IMR-90 (cell line): ENCODE data around the gene NEURL1. TPM values are rescaled to one million over a fixed set of nuclear protein-coding genes. Genes with fewer than 3 reads are reported as not detected.

ENCODE experiments used
- ATAC-seq: fragments of 200-7000 bp; cut with Tn5 transposase; 2 replicates; pipeline ENCODE4 v1.9.1; 2020; ENCODE audit warnings: low read depth, mild to moderate bottlenecking, moderate library complexity
- BruUV-seq: library from RNA; stranded (reverse); fragments of 400-500 nt; replicated peaks from 2 replicates; lab custom pipeline; 2021; lab: Mats Ljungman, UMichigan
- CTCF ChIA-PET: fragments of 300-600 bp; formaldehyde crosslinking; extraction: SDS; loops from one replicate; lab custom pipeline; 2021; ENCODE audit warnings: antibody characterized with exemption; lab: Yijun Ruan, JAX
- POLR2A ChIA-PET: fragments of 300-600 bp; sonication (Branson Sonifier 250); formaldehyde crosslinking; loops from one replicate; lab custom pipeline; 2022; ENCODE audit warnings: antibody characterized with exemption; ENCODE audit not compliant: unreplicated experiment; lab: Charles Lee
- DNase-seq: peaks from one replicate; pipeline ENCODE4 v3.0.0; 2013
- H2AFZ ChIP-seq: replicated peaks from 2 replicates; pipeline ENCODE3; 2013; ENCODE audit warnings: low read length, mild to moderate bottlenecking; ENCODE audit not compliant: poor library complexity
- H2AK5ac ChIP-seq: 2 replicates; pipeline ENCODE4 v1.6.1; 2013; ENCODE audit warnings: low read depth, low read length, inconsistent platforms
- H2AK9ac ChIP-seq: replicated peaks from 2 replicates; pipeline ENCODE3; 2013; ENCODE audit warnings: mild to moderate bottlenecking, low read depth, low read length, moderate library complexity; ENCODE audit not compliant: poor library complexity
- H2BK120ac ChIP-seq: 2 replicates; pipeline ENCODE4 v1.6.1; 2013; ENCODE audit warnings: low read depth, low read length, inconsistent platforms
- H2BK15ac ChIP-seq: 3 replicates; pipeline ENCODE4 v1.6.1; 2013; ENCODE audit warnings: low read depth, low read length, inconsistent platforms
- H2BK20ac ChIP-seq: 2 replicates; pipeline ENCODE4 v1.6.1; 2013; ENCODE audit warnings: low read depth, mild to moderate bottlenecking, inconsistent platforms, low read length, moderate library complexity
- H2BK5ac ChIP-seq: 2 replicates; pipeline ENCODE4 v1.6.1; 2013; ENCODE audit warnings: mild to moderate bottlenecking, low read depth, low read length, inconsistent platforms; ENCODE audit not compliant: poor library complexity, severe bottlenecking
- H3K14ac ChIP-seq: replicated peaks from 2 replicates; pipeline ENCODE4 v1.6.1; 2013; ENCODE audit warnings: low read depth, low read length, inconsistent platforms
- H3K18ac ChIP-seq: 2 replicates; pipeline ENCODE4 v1.6.1; 2013; ENCODE audit warnings: low read depth, low read length, control low read depth
- H3K23ac ChIP-seq: 2 replicates; pipeline ENCODE4 v1.6.1; 2013; ENCODE audit warnings: low read depth, low read length, inconsistent platforms
- H3K27ac ChIP-seq: 2 replicates; pipeline ENCODE4 v1.5.1; 2013; ENCODE audit warnings: mild to moderate bottlenecking, control low read depth, low read length; ENCODE audit not compliant: insufficient read depth
- H3K27me3 ChIP-seq: 2 replicates; pipeline ENCODE4 v1.6.1; 2013; ENCODE audit warnings: low read length; ENCODE audit not compliant: control insufficient read depth, insufficient read depth
- H3K36me3 ChIP-seq: 2 replicates; pipeline ENCODE4 v1.6.1; 2013; ENCODE audit warnings: low read length, mixed read lengths; ENCODE audit not compliant: control insufficient read depth, insufficient read depth
- H3K4ac ChIP-seq: 2 replicates; pipeline ENCODE4 v1.6.1; 2013; ENCODE audit warnings: low read depth, low read length, inconsistent platforms
- H3K4me1 ChIP-seq: 2 replicates; pipeline ENCODE4 v1.6.1; 2013; ENCODE audit warnings: low read length, mixed read lengths; ENCODE audit not compliant: control insufficient read depth, insufficient read depth
- H3K4me2 ChIP-seq: 2 replicates; pipeline ENCODE4 v1.6.1; 2013; ENCODE audit warnings: low read depth, mild to moderate bottlenecking, control low read depth, low read length, moderate library complexity
- H3K4me3 ChIP-seq: 2 replicates; pipeline ENCODE4 v1.5.1; 2013; ENCODE audit warnings: low read depth, mild to moderate bottlenecking, control low read depth, low read length, moderate library complexity; ENCODE audit not compliant: insufficient read depth
- H3K56ac ChIP-seq: 2 replicates; pipeline ENCODE4 v1.6.1; 2013; ENCODE audit warnings: low read length, inconsistent platforms; ENCODE audit not compliant: insufficient read depth; ENCODE audit errors: extremely low read depth
- H3K79me1 ChIP-seq, 2 experiments: 2 replicates each; pipeline ENCODE4 v1.6.1; 2013; ENCODE audit warnings: low read length in 2 of 2, inconsistent platforms in 1 of 2, low read depth in 1 of 2
- H3K9ac ChIP-seq: 2 replicates; pipeline ENCODE4 v1.6.1; 2013; ENCODE audit warnings: low read depth, low read length, control low read depth
- H3K9me1 ChIP-seq: 2 replicates; pipeline ENCODE4 v1.6.1; 2013; ENCODE audit warnings: low read length, inconsistent platforms; ENCODE audit not compliant: insufficient read depth
- H3K9me3 ChIP-seq: 2 replicates; pipeline ENCODE4 v1.6.1; 2013; ENCODE audit warnings: low read length; ENCODE audit not compliant: control insufficient read depth, insufficient read depth
- H4K20me1 ChIP-seq: 2 replicates; pipeline ENCODE4 v1.6.1; 2013; ENCODE audit warnings: low read length, inconsistent platforms; ENCODE audit not compliant: insufficient read depth
- H4K5ac ChIP-seq: 2 replicates; pipeline ENCODE4 v1.6.1; 2013; ENCODE audit warnings: mild to moderate bottlenecking, low read depth, low read length, control low read depth
- H4K8ac ChIP-seq, 2 experiments: 2 replicates each; pipeline ENCODE4 v1.6.1; 2013; ENCODE audit warnings: low read depth in 2 of 2, low read length in 2 of 2, control low read depth in 1 of 2, inconsistent platforms in 1 of 2
- H4K91ac ChIP-seq: 2 replicates; pipeline ENCODE4 v1.6.1; 2013; ENCODE audit warnings: low read depth, low read length, inconsistent platforms; ENCODE audit not compliant: insufficient read depth
- BHLHE40 ChIP-seq: fragments of 150-350 bp; IDR thresholded peaks from 2 replicates; pipeline ENCODE4 v1.6.1; 2016; ENCODE audit warnings: mild to moderate bottlenecking, low read depth, low read length
- CHD1 ChIP-seq: IDR thresholded peaks from 2 replicates; pipeline ENCODE4 v1.6.1; 2012; ENCODE audit warnings: low read depth, low read length, improper control_type of control experiment
- FOS ChIP-seq: fragments of 150-350 bp; IDR thresholded peaks from 2 replicates; pipeline ENCODE4 v1.6.1; 2016; ENCODE audit warnings: low read depth, low read length
- MAFK ChIP-seq: IDR thresholded peaks from 2 replicates; pipeline ENCODE4 v1.6.1; 2012; ENCODE audit warnings: low read depth, low read length, improper control_type of control experiment
- MAZ ChIP-seq: IDR thresholded peaks from 2 replicates; pipeline ENCODE4 v1.6.1; 2012; ENCODE audit warnings: low read depth, mild to moderate bottlenecking, low read length, improper control_type of control experiment, moderate library complexity, borderline replicate concordance
- MXI1 ChIP-seq: IDR thresholded peaks from 2 replicates; pipeline ENCODE4 v1.6.1; 2012; ENCODE audit warnings: low read depth, mild to moderate bottlenecking, low read length, moderate library complexity, borderline replicate concordance
- NFE2L2 ChIP-seq: fragments of 150-350 bp; IDR thresholded peaks from 2 replicates; pipeline ENCODE4 v1.6.1; 2016; ENCODE audit warnings: low read depth, mild to moderate bottlenecking, low read length
- RAD21 ChIP-seq: IDR thresholded peaks from 2 replicates; pipeline ENCODE4 v1.6.1; 2012; ENCODE audit warnings: low read length, improper control_type of control experiment
- SMC3 ChIP-seq: fragments of 150-350 bp; IDR thresholded peaks from 2 replicates; pipeline ENCODE4 v1.6.1; 2016; ENCODE audit warnings: low read depth, mild to moderate bottlenecking, antibody characterized with exemption, low read length, moderate library complexity
- WGBS, 2 experiments: methylation state at CpG; one replicate each; pipeline versions ENCODE4 v1.1.5 to v1.1.7; 2013; ENCODE audit warnings: missing lambda C conversion rate in 2 of 2; ENCODE audit not compliant: insufficient read length in 1 of 2; ENCODE audit errors: extremely low coverage in 2 of 2; 5-methylcytosine and 5-hydroxymethylcytosine counted together
- dilution Hi-C: fragments of 300-500 bp; cut with HindIII; formaldehyde crosslinking; loops from one replicate; pipeline ENCODE4 v1.14.3; 2018; ENCODE audit warnings: low sequenced_read_pairs; ENCODE audit not compliant: unreplicated experiment
- in situ Hi-C: fragments of 300-500 bp; cut with MboI; formaldehyde crosslinking; loops from 3 replicates; pipeline ENCODE4 v1.14.3; 2019; ENCODE audit warnings: low sequenced_read_pairs, inconsistent platforms, mixed read lengths
- intact Hi-C: fragments of 100-400 bp; cut with micrococcal nuclease; formaldehyde crosslinking; loops from 2 replicates; pipeline ENCODE4 v1.10.0; 2022
- polyA plus RNA-seq, 3 experiments: library from polyadenylated mRNA; depleted of rRNA; stranded (reverse); fragments of >200 nt; gene quantifications; 2 replicates each; pipeline ENCODE4 v1.2.3, GENCODE V29; 2012; ENCODE audit warnings: low replicate concordance in 1 of 3
- total RNA-seq: library from RNA; depleted of rRNA; stranded (reverse); fragments of >200 nt; gene quantifications from 2 replicates; pipeline ENCODE4 v1.2.3, GENCODE V29; 2012
- TF ChIP-seq, protein P1 (sequence below): conservative IDR thresholded peaks from 2 replicates; pipeline ENCODE4 v1.5.1; 2012; ENCODE audit warnings: mild to moderate bottlenecking, low read depth, low read length, improper control_type of control experiment

Gene NEURL1
- total and polyA plus RNA-seq, 2 of the 4 experiments (the other 2 are of a cell fraction) = 0.36 to 0.82 TPM

GRCh38 chr10:103605359-103606096 is 112.0 kb downstream of the NEURL1 start:
- intact Hi-C loops = no loop called here
- no peaks in the 10 kb centered on the region for H3K27me3 ChIP-seq
- H3K9me1 ChIP-seq = no peaks in the 10 kb centered on the region
- H2BK15ac ChIP-seq = no peak overlapping the region
- TF ChIP-seq CHD1 (no peak), SMC3 (peak; percentile 59), BHLHE40 (no peak), NFE2L2 (no peak), RAD21 (peak; percentile 67), MAFK (no peak), MAZ (no peak), FOS (no peak), MXI1 (no peak)
- TF ChIP-seq, protein P1, sequence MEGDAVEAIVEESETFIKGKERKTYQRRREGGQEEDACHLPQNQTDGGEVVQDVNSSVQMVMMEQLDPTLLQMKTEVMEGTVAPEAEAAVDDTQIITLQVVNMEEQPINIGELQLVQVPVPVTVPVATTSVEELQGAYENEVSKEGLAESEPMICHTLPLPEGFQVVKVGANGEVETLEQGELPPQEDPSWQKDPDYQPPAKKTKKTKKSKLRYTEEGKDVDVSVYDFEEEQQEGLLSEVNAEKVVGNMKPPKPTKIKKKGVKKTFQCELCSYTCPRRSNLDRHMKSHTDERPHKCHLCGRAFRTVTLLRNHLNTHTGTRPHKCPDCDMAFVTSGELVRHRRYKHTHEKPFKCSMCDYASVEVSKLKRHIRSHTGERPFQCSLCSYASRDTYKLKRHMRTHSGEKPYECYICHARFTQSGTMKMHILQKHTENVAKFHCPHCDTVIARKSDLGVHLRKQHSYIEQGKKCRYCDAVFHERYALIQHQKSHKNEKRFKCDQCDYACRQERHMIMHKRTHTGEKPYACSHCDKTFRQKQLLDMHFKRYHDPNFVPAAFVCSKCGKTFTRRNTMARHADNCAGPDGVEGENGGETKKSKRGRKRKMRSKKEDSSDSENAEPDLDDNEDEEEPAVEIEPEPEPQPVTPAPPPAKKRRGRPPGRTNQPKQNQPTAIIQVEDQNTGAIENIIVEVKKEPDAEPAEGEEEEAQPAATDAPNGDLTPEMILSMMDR = peak; percentile 65
- no peaks in the 10 kb centered on the region for H3K9me3 ChIP-seq
- H4K91ac ChIP-seq = no peak overlapping the region
- peak overlapping the region; percentile 4; the same call in 1 of the 2 replicates for H2AK5ac ChIP-seq
- POLR2A ChIA-PET = interaction anchor here (1.3 kb wide), 1 partner anchor 9 kb away, joined by 7 read pairs; no protein-coding TSS in a partner anchor
- H3K4me1 ChIP-seq = no peaks in the 10 kb centered on the region
- H3K56ac ChIP-seq = no peak overlapping the region
- peak overlapping the region; percentile 7 for H2AK9ac ChIP-seq
- H3K4me3 ChIP-seq = no peak overlapping the region
- peaks cover 62% of the 10 kb centered on the region for H3K36me3 ChIP-seq
- H3K4me2 ChIP-seq = no peak overlapping the region
- no peak overlapping the region for H3K4ac ChIP-seq
- CTCF ChIA-PET = interaction anchor here (0.5 to 1.7 kb wide), 6 partner anchors 9 to 133 kb away, joined by 3 to 19 read pairs (median 4); no protein-coding TSS in a partner anchor
- peaks cover 4 to 27% of the 10 kb centered on the region in 2 experiments; a peak in 2 of 4 replicates for H3K79me1 ChIP-seq
- no peak overlapping the region for H3K9ac ChIP-seq
- no peaks in the 10 kb centered on the region for H4K20me1 ChIP-seq
- H3K14ac ChIP-seq = no peak overlapping the region
- no peak overlapping the region for H3K18ac ChIP-seq
- dilution Hi-C loops = no loop called here
- ATAC-seq (peak; percentile 72), DNase-seq (peak; percentile 43)
- H3K23ac ChIP-seq = no peak overlapping the region
- no peak overlapping the region for H2BK120ac ChIP-seq
- no peak overlapping the region for H2BK5ac ChIP-seq
- WGBS, 2 experiments = 68% methylated on average over 6 of the region's 12 CpGs; no CpG with 5 or more reads in 1 of the 2 experiments
- no peak overlapping the region for H2AFZ ChIP-seq
- H3K27ac ChIP-seq = no peak overlapping the region
- no peak overlapping the region for H2BK20ac ChIP-seq
- H4K8ac ChIP-seq = no peak overlapping the region
- no peak overlapping the region for H4K5ac ChIP-seq
- BruUV-seq = no TSS peak
- in situ Hi-C loops = no loop called here
